Activated naive CD4-positive, alpha-beta T cell treated with anti-CD3 and anti-CD28 coated beads, Interleukin-2, amount 50 U/mL, for 24 hours (primary cell): ENCODE results near the gene FCHO1.
"Not testable (repeated sequence)": the region's sequence is repeated elsewhere in the genome, so short reads cannot be mapped to it uniquely, and the experiment has no call there.

Experiments used
- H3K27ac Mint-ChIP-seq: one replicate; pipeline ENCODE4 v1.8.0; 2021; ENCODE audit warnings: mild to moderate bottlenecking, mixed read lengths
- H3K27me3 Mint-ChIP-seq: one replicate; pipeline ENCODE4 v1.8.0; 2021; ENCODE audit warnings: mixed read lengths
- H3K36me3 Mint-ChIP-seq: one replicate; pipeline ENCODE4 v1.8.0; 2021; ENCODE audit warnings: mixed read lengths
- H3K4me1 Mint-ChIP-seq: one replicate; pipeline ENCODE4 v1.8.0; 2021; ENCODE audit warnings: mixed read lengths
- H3K4me3 Mint-ChIP-seq: one replicate; pipeline ENCODE4 v1.8.0; 2021; ENCODE audit warnings: mild to moderate bottlenecking, mixed read lengths
- H3K9me3 Mint-ChIP-seq: one replicate; pipeline ENCODE4 v1.8.0; 2021; ENCODE audit warnings: mixed read lengths

Gene FCHO1

GRCh38 chr19:17772172-17772571 lies 20.9 kb downstream of the FCHO1 start:
- Mint-ChIP-seq H3K4me1 (peaks cover 10% of the 10 kb centered on the region), H3K9me3 (no peaks in the 10 kb centered on the region), H3K4me3 (no peak overlapping the region), H3K27me3 (no peaks in the 10 kb centered on the region), H3K27ac (no peak overlapping the region), H3K36me3 (peaks cover 14% of the 10 kb centered on the region)

- no peak overlapping the region for H3K4me3 Mint-ChIP-seq
- H3K9me3 Mint-ChIP-seq: no peaks in the 10 kb centered on the region
- peaks cover 14% of the 10 kb centered on the region for H3K36me3 Mint-ChIP-seq
- H3K27ac Mint-ChIP-seq: no peak overlapping the region
- peaks cover 10% of the 10 kb centered on the region for H3K4me1 Mint-ChIP-seq
- H3K27me3 Mint-ChIP-seq: no peaks in the 10 kb centered on the region
Measured at GRCh38 chr19:17775245-17775927, 24.1 kb downstream of the FCHO1 start.

DNA sequence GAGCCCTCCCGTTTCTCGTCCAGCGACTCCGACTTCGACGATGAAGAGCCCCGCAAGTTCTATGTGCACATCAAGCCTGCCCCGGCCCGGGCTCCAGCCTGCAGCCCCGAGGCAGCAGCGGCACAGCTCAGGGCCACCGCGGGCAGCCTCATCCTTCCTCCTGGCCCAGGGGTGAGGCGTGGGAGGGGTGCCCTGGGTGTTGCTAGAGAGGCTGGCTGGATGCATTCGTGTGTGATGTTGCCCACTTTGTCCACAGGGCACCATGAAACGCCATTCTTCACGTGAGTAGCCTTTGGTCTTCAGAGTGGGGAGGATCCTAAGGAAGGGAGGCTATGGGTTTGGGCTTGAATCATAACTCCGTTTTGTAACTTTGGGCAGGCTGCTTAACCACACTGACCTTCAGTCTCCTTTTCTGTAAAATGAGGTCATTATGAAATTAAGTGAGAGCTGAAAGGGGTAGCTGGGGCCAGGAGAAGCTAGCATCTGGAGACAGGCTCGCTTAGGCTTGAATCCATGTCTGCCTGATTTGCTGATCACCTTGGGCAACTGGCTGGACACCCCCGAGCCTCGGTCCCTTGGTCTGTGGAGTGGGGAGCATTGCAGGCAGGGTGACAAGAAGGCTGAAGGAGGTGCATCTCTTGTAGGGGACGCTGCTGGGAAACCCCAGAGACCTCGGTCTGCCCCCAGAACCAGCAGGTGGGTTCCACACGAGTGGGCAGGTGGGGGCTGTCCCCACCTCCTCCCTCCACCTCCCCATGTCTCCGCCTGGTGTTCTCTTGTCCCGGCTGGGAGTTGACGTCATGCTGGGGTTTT lies 24.9 kb downstream of the FCHO1 start:
- H3K4me3 Mint-ChIP-seq: no peak overlapping the region
- no peak overlapping the region for H3K27ac Mint-ChIP-seq
- peaks cover 10% of the 10 kb centered on the region for H3K4me1 Mint-ChIP-seq
- no peaks in the 10 kb centered on the region for H3K9me3 Mint-ChIP-seq
- no peaks in the 10 kb centered on the region for H3K27me3 Mint-ChIP-seq
- peaks cover 14% of the 10 kb centered on the region for H3K36me3 Mint-ChIP-seq

- not testable (repeated sequence) for H3K9me3 Mint-ChIP-seq, H3K36me3 Mint-ChIP-seq, H3K4me3 Mint-ChIP-seq, H3K27me3 Mint-ChIP-seq, H3K27ac Mint-ChIP-seq
- H3K4me1 Mint-ChIP-seq: peaks cover 10% of the 10 kb centered on the region
Measured at GRCh38 chr19:17777840-17778239, 26.6 kb downstream of the FCHO1 start.

DNA sequence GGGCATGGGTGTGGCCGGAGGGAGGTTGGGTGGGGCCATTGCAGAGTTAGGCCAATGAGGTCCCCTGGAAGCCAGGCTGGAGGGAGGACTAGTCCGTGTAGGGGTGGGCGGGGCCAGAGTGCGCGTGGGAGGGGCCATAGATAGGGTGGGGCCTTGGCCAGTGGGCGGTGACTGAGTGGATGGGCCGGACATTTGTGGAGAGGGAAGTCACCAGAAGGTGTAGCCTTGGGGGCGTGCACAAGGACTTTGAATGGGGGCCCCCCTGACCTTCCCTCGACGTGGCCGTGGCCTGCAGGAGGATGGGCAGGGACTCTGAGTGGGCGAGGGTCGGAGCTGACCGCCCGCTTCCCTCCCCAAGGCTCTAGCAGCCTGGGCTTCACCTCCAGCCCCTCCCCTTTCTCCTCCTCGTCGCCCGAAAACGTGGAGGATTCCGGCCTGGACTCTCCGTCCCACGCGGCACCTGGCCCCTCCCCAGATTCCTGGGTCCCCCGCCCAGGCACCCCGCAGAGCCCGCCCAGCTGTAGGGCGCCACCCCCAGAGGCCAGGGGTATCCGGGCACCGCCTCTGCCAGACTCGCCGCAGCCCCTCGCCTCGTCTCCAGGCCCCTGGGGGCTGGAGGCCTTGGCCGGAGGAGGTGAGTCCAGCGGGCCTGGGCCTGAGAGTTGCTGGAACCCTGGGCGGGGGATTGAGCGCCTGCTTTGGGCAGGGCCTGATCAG lies 27.1 kb downstream of the FCHO1 start:
- H3K4me3 Mint-ChIP-seq: no peak overlapping the region
- no peak overlapping the region for H3K27ac Mint-ChIP-seq
- peaks cover 10% of the 10 kb centered on the region for H3K4me1 Mint-ChIP-seq
- no peaks in the 10 kb centered on the region for H3K27me3 Mint-ChIP-seq
- peaks cover 8% of the 10 kb centered on the region for H3K36me3 Mint-ChIP-seq
- H3K9me3 Mint-ChIP-seq: no peaks in the 10 kb centered on the region

DNA sequence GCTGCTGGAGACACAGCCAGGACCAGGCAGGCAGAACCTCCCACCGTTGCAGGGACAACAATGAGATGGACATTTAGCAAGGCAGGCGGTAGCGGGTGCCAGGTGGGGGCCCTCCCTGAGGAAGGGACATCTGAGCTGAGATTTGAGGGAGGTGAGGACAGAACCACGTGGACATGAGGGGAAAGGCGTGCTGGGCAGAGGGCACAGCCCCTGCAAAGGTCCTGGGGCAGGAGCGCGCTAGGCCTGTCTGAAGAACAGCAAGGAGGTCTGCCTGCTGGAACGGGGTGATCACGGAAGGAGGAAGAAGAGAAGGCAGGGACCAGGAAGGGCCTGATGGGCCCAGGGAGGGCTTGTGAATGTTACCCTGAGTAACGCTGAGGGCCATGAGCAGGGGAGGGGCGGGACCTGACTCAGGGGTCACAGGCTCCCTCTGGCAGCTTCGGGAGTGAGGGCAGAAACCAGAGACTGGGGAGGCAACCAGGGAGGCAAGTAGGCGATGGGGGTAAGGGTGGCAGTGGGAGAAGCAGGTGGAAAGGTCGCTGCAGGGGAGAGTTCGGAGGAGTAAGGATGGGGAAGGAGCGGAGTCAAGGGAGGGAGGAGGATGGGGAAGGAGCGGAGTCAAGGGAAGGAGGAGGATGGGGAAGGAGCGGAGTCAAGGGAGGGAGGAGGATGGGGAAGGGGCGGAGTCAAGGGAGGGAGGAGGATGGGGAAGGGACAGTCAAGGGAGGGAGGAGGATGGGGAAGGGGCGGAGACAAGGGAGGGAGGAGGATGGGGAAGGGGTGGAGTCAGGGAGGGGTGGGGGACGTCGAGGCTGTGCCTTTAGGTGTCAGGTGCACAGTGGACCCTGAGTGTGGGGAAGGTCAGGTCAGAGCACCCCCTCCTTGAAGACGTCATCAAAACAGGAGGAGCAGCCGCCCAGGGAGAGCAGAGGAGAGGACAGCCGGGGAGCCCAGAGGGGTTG lies 28.0 kb downstream of the FCHO1 start:
- Mint-ChIP-seq H3K4me1 (peaks cover 16% of the 10 kb centered on the region), H3K27me3 (no peaks in the 10 kb centered on the region), H3K9me3 (no peaks in the 10 kb centered on the region), H3K36me3 (peaks cover 6% of the 10 kb centered on the region), H3K4me3 (no peak overlapping the region), H3K27ac (peak overlapping the region; percentile 55)

DNA sequence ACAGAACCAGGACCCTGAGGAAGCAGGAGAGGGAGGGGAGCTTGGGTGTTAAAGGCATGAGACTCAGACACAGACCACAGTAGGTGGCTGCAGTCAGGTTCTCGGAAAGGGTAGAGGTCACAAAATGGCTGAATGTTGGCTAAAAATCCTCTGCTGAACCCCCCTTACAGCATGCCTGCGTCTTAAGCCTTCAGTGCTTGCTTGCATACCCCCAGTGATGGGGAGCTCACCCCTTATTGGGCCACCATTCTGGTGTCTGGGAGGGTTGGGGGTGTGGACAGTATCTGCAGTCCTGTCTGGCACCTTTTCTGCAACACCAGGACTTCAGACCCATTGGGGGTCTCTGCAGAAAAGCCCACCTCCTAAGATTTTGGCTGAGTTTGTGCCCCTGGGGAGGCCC lies 29.5 kb downstream of the FCHO1 start:
- H3K36me3 Mint-ChIP-seq: peaks cover 6% of the 10 kb centered on the region
- H3K4me3 Mint-ChIP-seq: no peak overlapping the region
- no peaks in the 10 kb centered on the region for H3K9me3 Mint-ChIP-seq
- no peaks in the 10 kb centered on the region for H3K27me3 Mint-ChIP-seq
- no peak overlapping the region for H3K27ac Mint-ChIP-seq
- peaks cover 17% of the 10 kb centered on the region for H3K4me1 Mint-ChIP-seq

DNA sequence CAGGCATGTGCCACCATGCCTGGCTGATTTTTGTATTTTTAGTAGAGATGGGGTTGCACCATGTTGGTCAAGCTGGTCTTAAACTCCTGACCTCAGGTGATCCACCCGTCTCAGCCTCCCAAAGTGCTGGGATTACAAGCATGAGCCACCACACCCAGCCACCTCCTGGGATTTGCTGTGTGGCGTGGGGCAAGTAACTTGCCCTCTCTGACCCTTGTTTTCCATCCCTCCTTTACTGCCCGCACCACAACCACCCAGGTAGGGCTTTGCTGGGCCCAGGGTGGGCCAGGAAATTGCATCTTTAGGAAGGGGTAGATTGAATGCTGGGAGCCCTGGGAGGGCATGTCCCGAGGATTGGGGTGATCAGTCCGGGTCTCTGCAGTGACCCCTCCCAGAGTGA lies 32.4 kb downstream of the FCHO1 start:
- not testable (repeated sequence) for H3K27ac Mint-ChIP-seq, H3K36me3 Mint-ChIP-seq

GRCh38 chr19:17784201-17785008 lies 33.1 kb downstream of the FCHO1 start:
- H3K4me1 Mint-ChIP-seq: peaks cover 10% of the 10 kb centered on the region
- no peaks in the 10 kb centered on the region for H3K9me3 Mint-ChIP-seq
- peaks cover 8% of the 10 kb centered on the region for H3K36me3 Mint-ChIP-seq
- no peak overlapping the region for H3K27ac Mint-ChIP-seq
- H3K27me3 Mint-ChIP-seq: no peaks in the 10 kb centered on the region
- no peak overlapping the region for H3K4me3 Mint-ChIP-seq

More for the DNA sequence above, 32.4 kb downstream of the FCHO1 start:
- H3K9me3 Mint-ChIP-seq, H3K4me3 Mint-ChIP-seq, H3K27me3 Mint-ChIP-seq: not testable (repeated sequence)
- peaks cover 10% of the 10 kb centered on the region for H3K4me1 Mint-ChIP-seq

GRCh38 chr19:17787274-17787913 lies 36.1 kb downstream of the FCHO1 start:
- Mint-ChIP-seq H3K36me3 (peaks cover 8% of the 10 kb centered on the region), H3K9me3 (no peaks in the 10 kb centered on the region), H3K27me3 (no peaks in the 10 kb centered on the region), H3K4me3 (no peak overlapping the region), H3K4me1 (peaks cover 29% of the 10 kb centered on the region), H3K27ac (no peak overlapping the region)

- Mint-ChIP-seq H3K9me3 (no peaks in the 10 kb centered on the region), H3K27me3 (no peaks in the 10 kb centered on the region), H3K4me1 (peaks cover 38% of the 10 kb centered on the region), H3K36me3 (peaks cover 8% of the 10 kb centered on the region), H3K4me3 (no peak overlapping the region), H3K27ac (peak overlapping the region; percentile 84)
Measured at GRCh38 chr19:17788632-17789031, 37.4 kb downstream of the FCHO1 start.

GRCh38 chr19:17790059-17790780 lies 38.9 kb downstream of the FCHO1 start:
- peak overlapping the region; percentile 73 for H3K27ac Mint-ChIP-seq
- peaks cover 40% of the 10 kb centered on the region for H3K4me1 Mint-ChIP-seq
- peaks cover 5% of the 10 kb centered on the region for H3K36me3 Mint-ChIP-seq
- no peak overlapping the region for H3K4me3 Mint-ChIP-seq
- no peaks in the 10 kb centered on the region for H3K9me3 Mint-ChIP-seq
- H3K27me3 Mint-ChIP-seq: no peaks in the 10 kb centered on the region

GRCh38 chr19:17794412-17794730 lies 43.1 kb downstream of the FCHO1 start:
- H3K27me3 Mint-ChIP-seq: no peaks in the 10 kb centered on the region

More at GRCh38 chr19:17794412-17794730, 43.1 kb downstream of the FCHO1 start:
- Mint-ChIP-seq H3K9me3 (no peaks in the 10 kb centered on the region), H3K4me1 (peaks cover 65% of the 10 kb centered on the region), H3K27ac (peak overlapping the region; percentile 41), H3K36me3 (no peaks in the 10 kb centered on the region), H3K4me3 (peak overlapping the region; percentile 64)
